Measurements from ENCODE around the gene TMEM141. TPM values are rescaled to one million over a fixed set of nuclear protein-coding genes. Genes with fewer than 3 reads are reported as not detected.
"Not testable (repeated sequence)": the region's sequence is repeated elsewhere in the genome, so short reads cannot be mapped to it uniquely, and the experiment has no call there.

TMEM141 gene
- total RNA-seq, 5 donors from 2014 or later (not counting 1 experiment from before 2014, with no cell fraction given), result 24.4 to 53.5 (median 45.8) TPM

- H3K36me3 Mint-ChIP-seq; H3K9me3 Mint-ChIP-seq; H3K27me3 Mint-ChIP-seq; H3K4me3 ChIP-seq (ENCODE audit: control insufficient read depth in 1 of 2, extremely low read depth in 1 of 2, low read length in 1 of 2); ATAC-seq (replicated peaks in 1 of 4); H3K4me1 Mint-ChIP-seq; H3K27me3 ChIP-seq (replicated peaks in 1 of 2; ENCODE audit: control insufficient read depth in 2 of 2, extremely low read depth in 1 of 2, insufficient read depth in 2 of 2, low read length in 1 of 2); H3K27ac Mint-ChIP-seq; CTCF ChIA-PET; POLR2A ChIA-PET; H3K4me3 Mint-ChIP-seq; DNase-seq; H3K9me3 ChIP-seq; H3K27ac ChIP-seq (ENCODE audit: low read length): not testable (repeated sequence)
- Histone ChIP-seq H3K36me3 (ENCODE audit: control insufficient read depth in 2 of 2, extremely low read depth in 1 of 2, insufficient read depth in 1 of 2, low read length in 1 of 2) (peaks cover 15% of the 10 kb centered on the region in 2 donors), H3K4me1 (ENCODE audit: control insufficient read depth in 1 of 2, extremely low read depth in 1 of 2, insufficient read depth in 2 of 2, low read length in 2 of 2) (peaks cover 0 to 18% of the 10 kb centered on the region in 2 experiments)
- WGBS (ENCODE audit: insufficient coverage), result 95% methylated on average over 14 of the region's 15 CpGs
These were observed 46.7 kb downstream of the TMEM141 start for GRCh38 chr9:136837856-136838277.

- ATAC-seq (replicated peaks in 1 of 4) (no peak), DNase-seq (no peak)
- peaks cover 15% of the 10 kb centered on the region in 2 donors for H3K36me3 ChIP-seq (ENCODE audit: control insufficient read depth in 2 of 2, extremely low read depth in 1 of 2, insufficient read depth in 1 of 2, low read length in 1 of 2)
- no peak overlapping the region for H3K4me3 ChIP-seq (ENCODE audit: control insufficient read depth in 1 of 2, extremely low read depth in 1 of 2, low read length in 1 of 2)
- H3K27ac ChIP-seq (ENCODE audit: low read length), result no peak overlapping the region
- Mint-ChIP-seq H3K4me1 (peaks cover 0 to 10% (median 8%) of the 10 kb centered on the region in 3 donors), H3K36me3 (peaks cover 3% of the 10 kb centered on the region), H3K27ac (no peak overlapping the region), H3K27me3 (peaks cover 0 to 2% of the 10 kb centered on the region in 2 donors), H3K9me3 (no peaks in the 10 kb centered on the region), H3K4me3 (no peak overlapping the region)
- H3K27me3 ChIP-seq (replicated peaks in 1 of 2; ENCODE audit: control insufficient read depth in 2 of 2, extremely low read depth in 1 of 2, insufficient read depth in 2 of 2, low read length in 1 of 2), result peaks cover 0 to 13% of the 10 kb centered on the region in 2 experiments
- ChIA-PET POLR2A (no interaction called here), CTCF (no interaction called here)
- peaks cover 5 to 25% of the 10 kb centered on the region in 2 experiments for H3K4me1 ChIP-seq (ENCODE audit: control insufficient read depth in 1 of 2, extremely low read depth in 1 of 2, insufficient read depth in 2 of 2, low read length in 2 of 2)
- H3K9me3 ChIP-seq, result no peaks in the 10 kb centered on the region
- WGBS (ENCODE audit: insufficient coverage), result 93% methylated on average over 29 of the region's 29 CpGs
These were observed 47.4 kb downstream of the TMEM141 start for GRCh38 chr9:136838314-136839228.

GRCh38 chr9:136839229-136840139 lies 48.3 kb downstream of the TMEM141 start:
- peaks cover 5 to 33% of the 10 kb centered on the region in 2 experiments for H3K4me1 ChIP-seq (ENCODE audit: control insufficient read depth in 1 of 2, extremely low read depth in 1 of 2, insufficient read depth in 2 of 2, low read length in 2 of 2)
- POLR2A ChIA-PET, result no interaction called here
- H3K4me1 Mint-ChIP-seq, result peaks cover 0 to 14% (median 9%) of the 10 kb centered on the region in 3 donors
- no peak for ATAC-seq (replicated peaks in 1 of 4)
- no peak for DNase-seq
- no peaks in the 10 kb centered on the region for H3K9me3 ChIP-seq
- CTCF ChIA-PET, result interaction anchor here in 1 of 2 donors (0.6 kb wide), 1 partner anchor 33 kb away, joined by 6 read pairs; no protein-coding TSS in a partner anchor
- no peak overlapping the region for H3K27ac ChIP-seq (ENCODE audit: low read length)
- H3K27ac Mint-ChIP-seq, result no peak overlapping the region
- H3K27me3 ChIP-seq (replicated peaks in 1 of 2; ENCODE audit: control insufficient read depth in 2 of 2, extremely low read depth in 1 of 2, insufficient read depth in 2 of 2, low read length in 1 of 2), result peaks cover 0 to 20% of the 10 kb centered on the region in 2 experiments
- 92% methylated on average over 22 of the region's 36 CpGs for WGBS (ENCODE audit: insufficient coverage)
- no peak overlapping the region for H3K4me3 ChIP-seq (ENCODE audit: control insufficient read depth in 1 of 2, extremely low read depth in 1 of 2, low read length in 1 of 2)
- peak overlapping the region in 1 of 3 donors; percentile 4 for H3K4me3 Mint-ChIP-seq
- peaks cover 0 to 6% of the 10 kb centered on the region in 2 donors for H3K27me3 Mint-ChIP-seq
- H3K36me3 Mint-ChIP-seq, result no peaks in the 10 kb centered on the region
- peaks cover 13 to 15% of the 10 kb centered on the region in 2 donors for H3K36me3 ChIP-seq (ENCODE audit: control insufficient read depth in 2 of 2, extremely low read depth in 1 of 2, insufficient read depth in 1 of 2, low read length in 1 of 2)
- no peaks in the 10 kb centered on the region for H3K9me3 Mint-ChIP-seq

- Mint-ChIP-seq H3K27me3 (peaks cover 0 to 9% of the 10 kb centered on the region in 2 donors), H3K4me3 (peak overlapping the region in 1 of 3 donors; percentile 4), H3K27ac (no peak overlapping the region), H3K9me3 (no peaks in the 10 kb centered on the region), H3K4me1 (peaks cover 0 to 17% (median 11%) of the 10 kb centered on the region in 3 donors), H3K36me3 (no peaks in the 10 kb centered on the region)
- ChIA-PET CTCF (interaction anchor here (0.5 to 0.6 kb wide), 2 partner anchors 18 to 32 kb away, joined by 3 to 6 read pairs; no protein-coding TSS in a partner anchor), POLR2A (no interaction called here)
- ATAC-seq (replicated peaks in 1 of 4) (no peak), DNase-seq (no peak)
- Histone ChIP-seq H3K4me3 (ENCODE audit: control insufficient read depth in 1 of 2, extremely low read depth in 1 of 2, low read length in 1 of 2) (no peak overlapping the region), H3K27ac (ENCODE audit: low read length) (no peak overlapping the region), H3K9me3 (no peaks in the 10 kb centered on the region), H3K36me3 (ENCODE audit: control insufficient read depth in 2 of 2, extremely low read depth in 1 of 2, insufficient read depth in 1 of 2, low read length in 1 of 2) (peaks cover 13 to 15% of the 10 kb centered on the region in 2 donors), H3K27me3 (replicated peaks in 1 of 2; ENCODE audit: control insufficient read depth in 2 of 2, extremely low read depth in 1 of 2, insufficient read depth in 2 of 2, low read length in 1 of 2) (peaks cover 0 to 24% of the 10 kb centered on the region in 2 experiments), H3K4me1 (ENCODE audit: control insufficient read depth in 1 of 2, extremely low read depth in 1 of 2, insufficient read depth in 2 of 2, low read length in 2 of 2) (peaks cover 5 to 37% of the 10 kb centered on the region in 2 experiments)
- 90% methylated on average over 29 of the region's 32 CpGs for WGBS (ENCODE audit: insufficient coverage)
These were observed 49.2 kb downstream of the TMEM141 start for GRCh38 chr9:136840140-136840876.

- DNase-seq, result no peak
- Histone ChIP-seq H3K27ac (ENCODE audit: low read length) (no peak overlapping the region), H3K36me3 (ENCODE audit: control insufficient read depth in 2 of 2, extremely low read depth in 1 of 2, insufficient read depth in 1 of 2, low read length in 1 of 2) (peaks cover 13 to 15% of the 10 kb centered on the region in 2 donors), H3K27me3 (replicated peaks in 1 of 2; ENCODE audit: control insufficient read depth in 2 of 2, extremely low read depth in 1 of 2, insufficient read depth in 2 of 2, low read length in 1 of 2) (peaks cover 0 to 25% of the 10 kb centered on the region in 2 experiments), H3K4me1 (ENCODE audit: control insufficient read depth in 1 of 2, extremely low read depth in 1 of 2, insufficient read depth in 2 of 2, low read length in 2 of 2) (peaks cover 5 to 38% of the 10 kb centered on the region in 2 experiments), H3K4me3 (ENCODE audit: control insufficient read depth in 1 of 2, extremely low read depth in 1 of 2, low read length in 1 of 2) (no peak overlapping the region), H3K9me3 (no peaks in the 10 kb centered on the region)
- Mint-ChIP-seq H3K9me3 (no peaks in the 10 kb centered on the region), H3K27ac (no peak overlapping the region), H3K27me3 (peaks cover 0 to 9% of the 10 kb centered on the region in 2 donors), H3K4me3 (peak overlapping the region in 1 of 3 donors; percentile 83), H3K4me1 (peaks cover 0 to 17% (median 11%) of the 10 kb centered on the region in 3 donors), H3K36me3 (no peaks in the 10 kb centered on the region)
- ChIA-PET CTCF (no interaction called here), POLR2A (no interaction called here)
- ATAC-seq (replicated peaks in 1 of 4), result no peak
- WGBS (ENCODE audit: insufficient coverage), result 73% methylated on average over 8 of the region's 28 CpGs
These were observed 49.9 kb downstream of the TMEM141 start for GRCh38 chr9:136840877-136841645.

Measured in T-cell (primary cell).